HG03060 (cell line): Measurements from ENCODE around the gene URB2.
A peak's percentile ranks its signal among the peaks of the same experiment; 100 is the strongest.
"Not testable (repeated sequence)": the region's sequence is repeated elsewhere in the genome, so short reads cannot be mapped to it uniquely, and the experiment has no call there.

Experiments
- ATAC-seq: cut with Tn5 transposase; IDR thresholded peaks from one replicate; pipeline ENCODE4 v1.9.1; 2021; ENCODE audit warnings: low read depth, moderate number of reproducible peaks; ENCODE audit not compliant: unreplicated experiment

Gene URB2

GRCh38 chr1:229625915-229626831 is at the start of gene URB2, which contains the start of gene TAF5L:
Gene URB2, plus strand, starts transcription at chr1:229626247. Its CDS starts 1,387 bp downstream, at chr1:229627634.
Gene TAF5L, minus strand, starts transcription at chr1:229626122. Its CDS starts 11,640 bp downstream, at chr1:229614482.
- ATAC-seq = no peak

GRCh38 chr1:229578168-229579058 is 47.6 kb upstream of the URB2 start:
- peak; percentile 15 for ATAC-seq

GRCh38 chr1:229579059-229579673 is 46.9 kb upstream of the URB2 start:
- ATAC-seq = peak; percentile 85

- no peak for ATAC-seq
These were observed 44.6 kb upstream of the URB2 start for GRCh38 chr1:229581485-229581884.

- ATAC-seq = no peak
These were observed 43.9 kb upstream of the URB2 start for GRCh38 chr1:229582011-229582694.

GRCh38 chr1:229582715-229583114 is 43.3 kb upstream of the URB2 start:
- no peak for ATAC-seq

GRCh38 chr1:229585338-229585737 is 40.7 kb upstream of the URB2 start:
- ATAC-seq = no peak

GRCh38 chr1:229590119-229590518 is 35.9 kb upstream of the URB2 start:
- ATAC-seq = no peak

- ATAC-seq = no peak
These were observed 32.2 kb upstream of the URB2 start for GRCh38 chr1:229593800-229594199.

GRCh38 chr1:229594227-229595008 is 31.6 kb upstream of the URB2 start:
- ATAC-seq = no peak

GRCh38 chr1:229595876-229596275 is 30.2 kb upstream of the URB2 start:
- ATAC-seq = not testable (repeated sequence)

GRCh38 chr1:229596925-229597699 is 28.9 kb upstream of the URB2 start:
- no peak for ATAC-seq

GRCh38 chr1:229597877-229598276 is 28.2 kb upstream of the URB2 start:
- ATAC-seq = no peak

GRCh38 chr1:229599218-229599954 is 26.7 kb upstream of the URB2 start:
- no peak for ATAC-seq

- no peak for ATAC-seq
These were observed 25.8 kb upstream of the URB2 start for GRCh38 chr1:229600229-229600628.

GRCh38 chr1:229603371-229604005 is 22.6 kb upstream of the URB2 start:
- no peak for ATAC-seq

GRCh38 chr1:229607370-229607769 is 18.7 kb upstream of the URB2 start:
- ATAC-seq = no peak
